IMR-90 (cell line): Measurements from ENCODE around the gene TRIM33. TPM values are rescaled to one million over a fixed set of nuclear protein-coding genes. Genes with fewer than 3 reads are reported as not detected.

ENCODE experiments used
- ATAC-seq: fragments of 200-7000 bp; cut with Tn5 transposase; 2 replicates; pipeline ENCODE4 v1.9.1; 2020; ENCODE audit warnings: low read depth, mild to moderate bottlenecking, moderate library complexity
- BruUV-seq: library from RNA; stranded (reverse); fragments of 400-500 nt; replicated peaks from 2 replicates; lab custom pipeline; 2021; lab: Mats Ljungman, UMichigan
- CTCF ChIA-PET: fragments of 300-600 bp; formaldehyde crosslinking; extraction: SDS; loops from one replicate; lab custom pipeline; 2021; ENCODE audit warnings: antibody characterized with exemption; lab: Yijun Ruan, JAX
- POLR2A ChIA-PET: fragments of 300-600 bp; sonication (Branson Sonifier 250); formaldehyde crosslinking; loops from one replicate; lab custom pipeline; 2022; ENCODE audit warnings: antibody characterized with exemption; ENCODE audit not compliant: unreplicated experiment; lab: Charles Lee
- DNase-seq: peaks from one replicate; pipeline ENCODE4 v3.0.0; 2013
- H2AFZ ChIP-seq: replicated peaks from 2 replicates; pipeline ENCODE3; 2013; ENCODE audit warnings: low read length, mild to moderate bottlenecking; ENCODE audit not compliant: poor library complexity
- H2AK5ac ChIP-seq: 2 replicates; pipeline ENCODE4 v1.6.1; 2013; ENCODE audit warnings: low read depth, low read length, inconsistent platforms
- H2AK9ac ChIP-seq: replicated peaks from 2 replicates; pipeline ENCODE3; 2013; ENCODE audit warnings: mild to moderate bottlenecking, low read depth, low read length, moderate library complexity; ENCODE audit not compliant: poor library complexity
- H2BK120ac ChIP-seq: 2 replicates; pipeline ENCODE4 v1.6.1; 2013; ENCODE audit warnings: low read depth, low read length, inconsistent platforms
- H2BK15ac ChIP-seq: 3 replicates; pipeline ENCODE4 v1.6.1; 2013; ENCODE audit warnings: low read depth, low read length, inconsistent platforms
- H2BK20ac ChIP-seq: 2 replicates; pipeline ENCODE4 v1.6.1; 2013; ENCODE audit warnings: low read depth, mild to moderate bottlenecking, inconsistent platforms, low read length, moderate library complexity
- H2BK5ac ChIP-seq: 2 replicates; pipeline ENCODE4 v1.6.1; 2013; ENCODE audit warnings: mild to moderate bottlenecking, low read depth, low read length, inconsistent platforms; ENCODE audit not compliant: poor library complexity, severe bottlenecking
- H3K14ac ChIP-seq: replicated peaks from 2 replicates; pipeline ENCODE4 v1.6.1; 2013; ENCODE audit warnings: low read depth, low read length, inconsistent platforms
- H3K18ac ChIP-seq: 2 replicates; pipeline ENCODE4 v1.6.1; 2013; ENCODE audit warnings: low read depth, low read length, control low read depth
- H3K23ac ChIP-seq: 2 replicates; pipeline ENCODE4 v1.6.1; 2013; ENCODE audit warnings: low read depth, low read length, inconsistent platforms
- H3K27ac ChIP-seq: 2 replicates; pipeline ENCODE4 v1.5.1; 2013; ENCODE audit warnings: mild to moderate bottlenecking, control low read depth, low read length; ENCODE audit not compliant: insufficient read depth
- H3K27me3 ChIP-seq: 2 replicates; pipeline ENCODE4 v1.6.1; 2013; ENCODE audit warnings: low read length; ENCODE audit not compliant: control insufficient read depth, insufficient read depth
- H3K36me3 ChIP-seq: 2 replicates; pipeline ENCODE4 v1.6.1; 2013; ENCODE audit warnings: low read length, mixed read lengths; ENCODE audit not compliant: control insufficient read depth, insufficient read depth
- H3K4ac ChIP-seq: 2 replicates; pipeline ENCODE4 v1.6.1; 2013; ENCODE audit warnings: low read depth, low read length, inconsistent platforms
- H3K4me1 ChIP-seq: 2 replicates; pipeline ENCODE4 v1.6.1; 2013; ENCODE audit warnings: low read length, mixed read lengths; ENCODE audit not compliant: control insufficient read depth, insufficient read depth
- H3K4me2 ChIP-seq: 2 replicates; pipeline ENCODE4 v1.6.1; 2013; ENCODE audit warnings: low read depth, mild to moderate bottlenecking, control low read depth, low read length, moderate library complexity
- H3K4me3 ChIP-seq: 2 replicates; pipeline ENCODE4 v1.5.1; 2013; ENCODE audit warnings: low read depth, mild to moderate bottlenecking, control low read depth, low read length, moderate library complexity; ENCODE audit not compliant: insufficient read depth
- H3K56ac ChIP-seq: 2 replicates; pipeline ENCODE4 v1.6.1; 2013; ENCODE audit warnings: low read length, inconsistent platforms; ENCODE audit not compliant: insufficient read depth; ENCODE audit errors: extremely low read depth
- H3K79me1 ChIP-seq, 2 experiments: 2 replicates each; pipeline ENCODE4 v1.6.1; 2013; ENCODE audit warnings: low read length in 2 of 2, inconsistent platforms in 1 of 2, low read depth in 1 of 2
- H3K9ac ChIP-seq: 2 replicates; pipeline ENCODE4 v1.6.1; 2013; ENCODE audit warnings: low read depth, low read length, control low read depth
- H3K9me1 ChIP-seq: 2 replicates; pipeline ENCODE4 v1.6.1; 2013; ENCODE audit warnings: low read length, inconsistent platforms; ENCODE audit not compliant: insufficient read depth
- H3K9me3 ChIP-seq: 2 replicates; pipeline ENCODE4 v1.6.1; 2013; ENCODE audit warnings: low read length; ENCODE audit not compliant: control insufficient read depth, insufficient read depth
- H4K20me1 ChIP-seq: 2 replicates; pipeline ENCODE4 v1.6.1; 2013; ENCODE audit warnings: low read length, inconsistent platforms; ENCODE audit not compliant: insufficient read depth
- H4K5ac ChIP-seq: 2 replicates; pipeline ENCODE4 v1.6.1; 2013; ENCODE audit warnings: mild to moderate bottlenecking, low read depth, low read length, control low read depth
- H4K8ac ChIP-seq, 2 experiments: 2 replicates each; pipeline ENCODE4 v1.6.1; 2013; ENCODE audit warnings: low read depth in 2 of 2, low read length in 2 of 2, control low read depth in 1 of 2, inconsistent platforms in 1 of 2
- H4K91ac ChIP-seq: 2 replicates; pipeline ENCODE4 v1.6.1; 2013; ENCODE audit warnings: low read depth, low read length, inconsistent platforms; ENCODE audit not compliant: insufficient read depth
- BHLHE40 ChIP-seq: fragments of 150-350 bp; IDR thresholded peaks from 2 replicates; pipeline ENCODE4 v1.6.1; 2016; ENCODE audit warnings: mild to moderate bottlenecking, low read depth, low read length
- CEBPB ChIP-seq: IDR thresholded peaks from 2 replicates; pipeline ENCODE4 v1.6.1; 2012; ENCODE audit warnings: low read depth, low read length, improper control_type of control experiment
- CHD1 ChIP-seq: IDR thresholded peaks from 2 replicates; pipeline ENCODE4 v1.6.1; 2012; ENCODE audit warnings: low read depth, low read length, improper control_type of control experiment
- CTCF ChIP-seq: conservative IDR thresholded peaks from 2 replicates; pipeline ENCODE4 v1.5.1; 2012; ENCODE audit warnings: mild to moderate bottlenecking, low read depth, low read length, improper control_type of control experiment
- ELK1 ChIP-seq: fragments of 150-350 bp; IDR thresholded peaks from 2 replicates; pipeline ENCODE4 v1.6.1; 2016; ENCODE audit warnings: low read depth, mild to moderate bottlenecking, low read length, moderate library complexity, borderline replicate concordance
- FOS ChIP-seq: fragments of 150-350 bp; IDR thresholded peaks from 2 replicates; pipeline ENCODE4 v1.6.1; 2016; ENCODE audit warnings: low read depth, low read length
- MAFK ChIP-seq: IDR thresholded peaks from 2 replicates; pipeline ENCODE4 v1.6.1; 2012; ENCODE audit warnings: low read depth, low read length, improper control_type of control experiment
- MAZ ChIP-seq: IDR thresholded peaks from 2 replicates; pipeline ENCODE4 v1.6.1; 2012; ENCODE audit warnings: low read depth, mild to moderate bottlenecking, low read length, improper control_type of control experiment, moderate library complexity, borderline replicate concordance
- MXI1 ChIP-seq: IDR thresholded peaks from 2 replicates; pipeline ENCODE4 v1.6.1; 2012; ENCODE audit warnings: low read depth, mild to moderate bottlenecking, low read length, moderate library complexity, borderline replicate concordance
- NFE2L2 ChIP-seq: fragments of 150-350 bp; IDR thresholded peaks from 2 replicates; pipeline ENCODE4 v1.6.1; 2016; ENCODE audit warnings: low read depth, mild to moderate bottlenecking, low read length
- POLR2A ChIP-seq: IDR thresholded peaks from 2 replicates; pipeline ENCODE4 v1.6.1; 2012; ENCODE audit warnings: mild to moderate bottlenecking, low read depth, low read length
- RAD21 ChIP-seq: IDR thresholded peaks from 2 replicates; pipeline ENCODE4 v1.6.1; 2012; ENCODE audit warnings: low read length, improper control_type of control experiment
- RCOR1 ChIP-seq: IDR thresholded peaks from 2 replicates; pipeline ENCODE4 v1.6.1; 2012; ENCODE audit warnings: mild to moderate bottlenecking, low read length, improper control_type of control experiment; ENCODE audit not compliant: insufficient replicate concordance
- RFX5 ChIP-seq: IDR thresholded peaks from 2 replicates; pipeline ENCODE4 v1.8.0; 2012; ENCODE audit warnings: low read depth, mild to moderate bottlenecking, low read length, moderate library complexity
- SMC3 ChIP-seq: fragments of 150-350 bp; IDR thresholded peaks from 2 replicates; pipeline ENCODE4 v1.6.1; 2016; ENCODE audit warnings: low read depth, mild to moderate bottlenecking, antibody characterized with exemption, low read length, moderate library complexity
- USF2 ChIP-seq: fragments of 150-350 bp; IDR thresholded peaks from 2 replicates; pipeline ENCODE4 v1.6.1; 2017; ENCODE audit warnings: mild to moderate bottlenecking, antibody characterized with exemption, low read length, low read depth
- WGBS, 2 experiments: methylation state at CpG; one replicate each; pipeline versions ENCODE4 v1.1.5 to v1.1.7; 2013; ENCODE audit warnings: missing lambda C conversion rate in 2 of 2; ENCODE audit not compliant: insufficient read length in 1 of 2; ENCODE audit errors: extremely low coverage in 2 of 2; 5-methylcytosine and 5-hydroxymethylcytosine counted together
- dilution Hi-C: fragments of 300-500 bp; cut with HindIII; formaldehyde crosslinking; loops from one replicate; pipeline ENCODE4 v1.14.3; 2018; ENCODE audit warnings: low sequenced_read_pairs; ENCODE audit not compliant: unreplicated experiment
- in situ Hi-C: fragments of 300-500 bp; cut with MboI; formaldehyde crosslinking; loops from 3 replicates; pipeline ENCODE4 v1.14.3; 2019; ENCODE audit warnings: low sequenced_read_pairs, inconsistent platforms, mixed read lengths
- intact Hi-C: fragments of 100-400 bp; cut with micrococcal nuclease; formaldehyde crosslinking; loops from 2 replicates; pipeline ENCODE4 v1.10.0; 2022
- polyA plus RNA-seq, 3 experiments: library from polyadenylated mRNA; depleted of rRNA; stranded (reverse); fragments of >200 nt; gene quantifications; 2 replicates each; pipeline ENCODE4 v1.2.3, GENCODE V29; 2012; ENCODE audit warnings: low replicate concordance in 1 of 3
- total RNA-seq: library from RNA; depleted of rRNA; stranded (reverse); fragments of >200 nt; gene quantifications from 2 replicates; pipeline ENCODE4 v1.2.3, GENCODE V29; 2012

The TRIM33 gene
- total and polyA plus RNA-seq, 2 of the 4 experiments (the other 2 are of a cell fraction) = 9.5 to 40.1 TPM

GRCh38 chr1:114454539-114454938, 56.5 kb downstream of the TRIM33 start:
- Histone ChIP-seq H3K9ac (no peak overlapping the region), H3K56ac (no peak overlapping the region), H3K36me3 (peaks cover 13% of the 10 kb centered on the region), H2AK5ac (no peak overlapping the region), H3K4me1 (peaks cover 4% of the 10 kb centered on the region; the same call in 1 of the 2 replicates), H3K23ac (no peak overlapping the region), H2AFZ (no peak overlapping the region), H4K91ac (no peak overlapping the region), H3K14ac (peak overlapping the region; percentile 48; the same call in 1 of the 2 replicates), H4K8ac (no peak overlapping the region), H3K4me3 (no peak overlapping the region), H2BK5ac (peak overlapping the region; percentile 11), H4K20me1 (peaks cover 4% of the 10 kb centered on the region; the same call in 1 of the 2 replicates), H3K9me1 (no peaks in the 10 kb centered on the region), H3K27ac (no peak overlapping the region), H2AK9ac (no peak overlapping the region), H3K4me2 (no peak overlapping the region), H3K18ac (no peak overlapping the region; the same call in 1 of the 2 replicates), H2BK15ac (no peak overlapping the region), H2BK20ac (no peak overlapping the region), H2BK120ac (no peak overlapping the region), H3K79me1 (peaks cover 25% of the 10 kb centered on the region in 2 experiments), H3K27me3 (no peaks in the 10 kb centered on the region), H4K5ac (no peak overlapping the region), H3K9me3 (peaks cover 4% of the 10 kb centered on the region; the same call in 1 of the 2 replicates), H3K4ac (no peak overlapping the region)
- in situ Hi-C loops (no loop called here), dilution Hi-C loops (no loop called here), intact Hi-C loops (no loop called here)
- DNase-seq = no peak
- no peak for ATAC-seq
- TF ChIP-seq SMC3 = no peak
- TF ChIP-seq ELK1 = no peak
- no peak for TF ChIP-seq MAFK
- no peak for TF ChIP-seq CHD1
- TF ChIP-seq RAD21 = no peak
- TF ChIP-seq RCOR1 = no peak
- TF ChIP-seq RFX5 = no peak
- TF ChIP-seq MAZ = no peak
- no peak for TF ChIP-seq MXI1
- no peak for TF ChIP-seq CTCF
- no peak for TF ChIP-seq NFE2L2
- TF ChIP-seq CEBPB = no peak
- no peak for TF ChIP-seq BHLHE40
- TF ChIP-seq FOS = no peak
- TF ChIP-seq POLR2A = no peak
- TF ChIP-seq USF2 = no peak
- ChIA-PET POLR2A (no interaction called here), CTCF (no interaction called here)
- no TSS peak for BruUV-seq
- WGBS, 2 experiments = no CpG with 5 or more reads among the region's 1 CpG
